Stomach (tissue), 9 donors: ENCODE data around the gene PSME3IP1. TPM values are rescaled to one million over a fixed set of nuclear protein-coding genes. Genes with fewer than 3 reads are reported as not detected.
A peak's percentile ranks its signal among the peaks of the same experiment; 100 is the strongest.

Source experiments
- DNase-seq, 2 donors: peaks; one replicate each; pipeline versions ENCODE4 v3.0.0 to v3.0.0-alpha.2; 2013 to 2019
- H3K27ac ChIP-seq, 5 donors: fragments of 200-600 bp in 4 of 5; sonication (generic) in 4 of 5; one replicate each; pipeline ENCODE4 v1.5.1; 2013 to 2019; ENCODE audit warnings: mild to moderate bottlenecking in 1 of 5, moderate library complexity in 1 of 5
- H3K27me3 ChIP-seq, 3 donors: fragments of 200-600 bp; sonication (generic); one replicate each; pipeline ENCODE4 v1.5.1; 2017 to 2019; ENCODE audit warnings: mixed run types in 1 of 3
- H3K36me3 ChIP-seq, 4 donors: fragments of 200-600 bp; sonication (generic); 1 replicate in 3 of 4; 2 replicates in 1 of 4; pipeline ENCODE4 v1.5.1; 2016 to 2019
- H3K4me1 ChIP-seq, 4 donors: fragments of 200-600 bp; sonication (generic); one replicate each; pipeline ENCODE4 v1.5.1; 2016 to 2019
- H3K4me3 ChIP-seq, 4 donors: fragments of 200-600 bp; sonication (generic) in 3 of 4; one replicate each; pipeline ENCODE4 v1.5.1; 2016 to 2019; ENCODE audit warnings: mild to moderate bottlenecking in 1 of 4
- H3K9me3 ChIP-seq, 4 donors: fragments of 200-600 bp; sonication (generic); one replicate each; pipeline ENCODE4 v1.5.1; 2016 to 2019
- EP300 ChIP-seq: sonication (generic); formaldehyde crosslinking; IDR thresholded peaks from one replicate; pipeline ENCODE4 v1.6.1; 2017; ENCODE audit warnings: antibody characterized with exemption
- POLR2A ChIP-seq, 4 donors: fragments of 450-650 bp; IDR thresholded peaks; one replicate each; pipeline ENCODE4 v1.6.1; 2016; ENCODE audit warnings: antibody characterized with exemption in 4 of 4, control low read depth in 2 of 4, mild to moderate bottlenecking in 1 of 4, moderate library complexity in 1 of 4
- POLR2AphosphoS5 ChIP-seq, 3 donors: sonication (generic); formaldehyde crosslinking; IDR thresholded peaks; one replicate each; pipeline ENCODE4 v1.6.1; 2016; ENCODE audit warnings: antibody characterized with exemption in 3 of 3
- WGBS, 5 donors: extraction: QIAGEN DNeasy Blood & Tissue Kit in 3 of 5; methylation state at CpG; one replicate each; pipeline versions ENCODE4 v1.1.5 to v1.1.7; 2013 to 2018; 5-methylcytosine and 5-hydroxymethylcytosine counted together
- intact Hi-C: fragments of 100-400 bp; cut with DNase I; formaldehyde crosslinking; loops from one replicate; pipeline ENCODE4 v1.15.1; 2023; ENCODE audit warnings: low total_unique reads
- polyA plus RNA-seq, 3 donors: library from polyadenylated mRNA; stranded (reverse); fragments of 200-250 nt; gene quantifications; one replicate each; pipeline ENCODE4 v1.2.3, GENCODE V29; 2013
- total RNA-seq, 5 donors: library from RNA; depleted of rRNA; stranded (reverse); fragments of >200 nt; gene quantifications; one replicate each; pipeline versions ENCODE4 v1.1.0 to v1.2.3, GENCODE V29; 2014 to 2016
- TF ChIP-seq, protein P1 (sequence below), 7 experiments: fragments of 450-650 bp in 4 of 7; fragments of 200-600 bp in 3 of 7; sonication (generic) in 3 of 7; IDR thresholded peaks; one replicate each; pipeline ENCODE4 v1.5.1; 2016 to 2019; ENCODE audit warnings: antibody characterized with exemption in 7 of 7, control low read depth in 2 of 7, mild to moderate bottlenecking in 1 of 7
- donor health status: healthy with polysubstance abuse.
- donor health status: Bipolar disorder and iron deficiency.
- donor health status: healthy.

The PSME3IP1 gene
- total and polyA plus RNA-seq, 8 donors: 37.4 to 104 (median 63.4) TPM

DNA sequence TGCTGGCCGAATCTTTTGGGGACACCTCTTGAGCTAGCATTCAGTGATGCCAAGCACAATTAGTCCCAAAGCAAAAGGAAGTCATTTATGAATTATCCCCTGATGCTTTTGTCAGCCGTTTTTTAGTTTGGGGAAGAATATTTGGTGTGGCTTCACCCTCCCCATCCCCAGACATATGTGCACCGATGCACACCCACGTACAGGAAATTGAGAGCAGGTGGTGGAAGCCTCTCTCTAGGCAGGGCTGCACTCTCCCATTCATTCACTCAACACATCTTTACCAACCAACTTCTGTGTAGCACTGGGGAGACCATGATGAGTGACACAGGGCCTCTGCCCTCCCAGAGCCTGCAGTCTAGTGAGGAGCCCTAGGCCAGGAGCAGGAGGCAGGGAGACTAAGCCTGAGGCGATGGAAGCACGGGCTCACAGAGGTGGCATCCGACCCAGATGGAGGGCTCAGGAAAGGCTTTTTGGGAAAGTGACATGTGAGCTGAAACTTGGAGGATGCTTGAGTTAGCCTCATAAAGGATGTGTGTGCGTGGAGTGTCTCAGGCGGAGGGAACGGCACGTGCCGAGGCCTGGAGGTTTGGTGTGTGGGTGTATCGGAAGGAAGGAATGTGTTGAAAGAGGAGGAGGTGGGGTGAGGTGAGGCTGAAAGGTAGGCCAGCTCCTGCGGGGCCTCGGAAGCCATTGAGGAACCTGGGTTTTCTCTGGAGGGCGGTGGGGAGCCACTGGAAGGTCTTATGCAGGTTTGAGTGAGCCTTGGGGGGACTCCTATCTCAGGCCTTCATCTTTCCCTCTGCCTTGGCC is 43.8 kb downstream of the PSME3IP1 start:
- peaks cover 0 to 7% (median 0%) of the 10 kb centered on the region in 4 donors for H3K36me3 ChIP-seq
- no peak overlapping the region for H3K27ac ChIP-seq
- no peak overlapping the region for H3K4me3 ChIP-seq
- WGBS, 5 donors: 79 to 86% (median 81%) methylated on average over 16 of the region's 16 CpGs
- peak in 1 of 2 donors; percentile 15 for DNase-seq
- no peaks in the 10 kb centered on the region for H3K27me3 ChIP-seq
- no peaks in the 10 kb centered on the region for H3K9me3 ChIP-seq
- TF ChIP-seq POLR2A (IDR thresholded peaks at IDR 0.05) (no peak), POLR2AphosphoS5 (IDR thresholded peaks at IDR 0.05) (no peak), EP300 (no peak)
- TF ChIP-seq, protein P1, sequence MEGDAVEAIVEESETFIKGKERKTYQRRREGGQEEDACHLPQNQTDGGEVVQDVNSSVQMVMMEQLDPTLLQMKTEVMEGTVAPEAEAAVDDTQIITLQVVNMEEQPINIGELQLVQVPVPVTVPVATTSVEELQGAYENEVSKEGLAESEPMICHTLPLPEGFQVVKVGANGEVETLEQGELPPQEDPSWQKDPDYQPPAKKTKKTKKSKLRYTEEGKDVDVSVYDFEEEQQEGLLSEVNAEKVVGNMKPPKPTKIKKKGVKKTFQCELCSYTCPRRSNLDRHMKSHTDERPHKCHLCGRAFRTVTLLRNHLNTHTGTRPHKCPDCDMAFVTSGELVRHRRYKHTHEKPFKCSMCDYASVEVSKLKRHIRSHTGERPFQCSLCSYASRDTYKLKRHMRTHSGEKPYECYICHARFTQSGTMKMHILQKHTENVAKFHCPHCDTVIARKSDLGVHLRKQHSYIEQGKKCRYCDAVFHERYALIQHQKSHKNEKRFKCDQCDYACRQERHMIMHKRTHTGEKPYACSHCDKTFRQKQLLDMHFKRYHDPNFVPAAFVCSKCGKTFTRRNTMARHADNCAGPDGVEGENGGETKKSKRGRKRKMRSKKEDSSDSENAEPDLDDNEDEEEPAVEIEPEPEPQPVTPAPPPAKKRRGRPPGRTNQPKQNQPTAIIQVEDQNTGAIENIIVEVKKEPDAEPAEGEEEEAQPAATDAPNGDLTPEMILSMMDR (IDR thresholded peaks at IDR 0.05): no peak
- intact Hi-C loops: no loop called here
- peaks cover 0 to 60% (median 20%) of the 10 kb centered on the region in 4 donors for H3K4me1 ChIP-seq

DNA sequence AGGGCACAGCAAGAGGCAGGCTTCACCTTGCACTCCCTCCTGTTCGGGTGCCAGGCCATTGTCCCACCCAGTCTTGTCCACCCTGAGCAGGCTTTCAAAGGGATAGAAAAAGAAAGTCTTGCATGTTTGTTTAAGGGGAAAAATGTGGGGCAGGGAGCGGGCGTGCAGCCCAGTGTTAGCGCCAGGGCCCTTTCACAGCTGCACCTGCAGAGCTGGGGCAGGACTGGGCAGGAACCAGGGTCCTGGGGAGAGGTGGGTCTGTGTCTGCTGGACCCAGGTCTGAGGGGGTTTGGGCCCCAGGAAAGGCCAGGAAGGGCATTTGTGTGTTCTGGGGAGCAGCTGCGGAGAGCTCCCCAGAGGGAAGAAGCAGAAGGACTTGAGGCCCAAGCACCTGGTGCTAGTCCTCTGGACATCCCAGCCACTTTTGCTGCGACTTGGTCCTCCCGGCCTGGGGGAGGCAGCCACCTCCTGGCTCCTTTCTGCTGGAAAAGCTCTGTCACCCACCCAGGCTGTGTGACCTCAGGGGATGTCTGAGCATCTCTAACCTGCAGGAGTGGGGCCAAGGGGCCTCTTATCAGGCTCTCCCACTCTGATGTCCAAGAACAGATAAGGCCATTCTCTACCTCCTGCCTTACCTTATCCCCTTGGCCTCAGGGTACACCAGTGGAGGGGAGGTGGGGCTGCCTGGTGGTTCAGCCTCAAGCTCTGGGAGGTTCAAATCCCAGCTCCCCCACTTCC is 44.7 kb downstream of the PSME3IP1 start:
- peaks cover 0 to 15% (median 0%) of the 10 kb centered on the region in 4 donors for H3K36me3 ChIP-seq
- H3K27me3 ChIP-seq: no peaks in the 10 kb centered on the region
- DNase-seq: peak in 1 of 2 donors; percentile 28
- 50 to 71% (median 66%) methylated on average over 5 to 7 of the region's 7 CpGs for WGBS, 5 donors
- peaks cover 0 to 55% (median 17%) of the 10 kb centered on the region in 4 donors for H3K4me1 ChIP-seq
- no peak for TF ChIP-seq POLR2A (IDR thresholded peaks at IDR 0.05)
- no peak for TF ChIP-seq POLR2AphosphoS5 (IDR thresholded peaks at IDR 0.05)
- no peak for TF ChIP-seq EP300
- TF ChIP-seq, protein P1 (IDR thresholded peaks at IDR 0.05): no peak
- no peak overlapping the region for H3K27ac ChIP-seq
- no peaks in the 10 kb centered on the region for H3K9me3 ChIP-seq
- no peak overlapping the region for H3K4me3 ChIP-seq
- intact Hi-C loops: no loop called here

DNA sequence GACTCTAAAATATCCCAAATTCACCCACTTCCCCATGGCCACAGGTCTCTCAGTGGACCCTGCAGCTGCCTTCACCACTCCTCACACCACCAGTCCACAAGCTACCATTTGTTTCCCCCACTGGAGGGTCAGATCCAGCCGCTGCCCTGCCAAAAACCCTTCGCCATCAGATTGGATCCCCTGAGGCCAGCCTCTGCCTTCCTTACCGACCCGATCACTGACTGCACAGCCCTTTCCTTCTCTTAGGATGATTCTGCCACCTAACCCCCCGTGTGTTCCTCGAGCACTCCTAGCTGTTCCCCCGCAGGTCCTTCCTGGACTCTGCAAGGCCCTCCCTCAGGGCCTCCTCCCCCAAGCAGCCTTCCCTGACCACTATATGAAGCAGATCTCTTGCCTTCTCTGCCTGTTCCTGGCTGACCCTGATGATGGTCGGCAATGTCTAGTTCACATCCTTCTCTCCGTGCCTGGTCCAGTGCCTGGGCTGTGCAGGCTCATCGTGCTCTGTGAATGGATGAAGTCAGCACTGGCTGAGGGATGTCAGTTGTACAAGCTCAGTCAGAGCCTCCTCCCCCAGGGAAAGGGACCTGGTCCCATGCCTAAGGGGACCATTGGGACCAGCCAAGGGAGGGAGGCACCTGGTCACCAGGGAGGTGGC is 47.4 kb downstream of the PSME3IP1 start:
- H3K27ac ChIP-seq: no peak overlapping the region
- H3K27me3 ChIP-seq: no peaks in the 10 kb centered on the region
- 76 to 91% (median 85%) methylated on average over 9 to 10 of the region's 10 CpGs for WGBS, 5 donors
- TF ChIP-seq POLR2AphosphoS5 (IDR thresholded peaks at IDR 0.05) (no peak), EP300 (no peak), POLR2A (IDR thresholded peaks at IDR 0.05) (no peak)
- TF ChIP-seq, protein P1 (IDR thresholded peaks at IDR 0.05): no peak
- no peak overlapping the region for H3K4me3 ChIP-seq
- intact Hi-C loops: no loop called here
- H3K36me3 ChIP-seq: peaks cover 0 to 23% (median 0%) of the 10 kb centered on the region in 4 donors
- DNase-seq: no peak
- H3K9me3 ChIP-seq: no peaks in the 10 kb centered on the region
- peaks cover 0 to 39% (median 10%) of the 10 kb centered on the region in 4 donors for H3K4me1 ChIP-seq
